ENCODE measurements around the gene PTOV1.

The PTOV1 gene

DNA sequence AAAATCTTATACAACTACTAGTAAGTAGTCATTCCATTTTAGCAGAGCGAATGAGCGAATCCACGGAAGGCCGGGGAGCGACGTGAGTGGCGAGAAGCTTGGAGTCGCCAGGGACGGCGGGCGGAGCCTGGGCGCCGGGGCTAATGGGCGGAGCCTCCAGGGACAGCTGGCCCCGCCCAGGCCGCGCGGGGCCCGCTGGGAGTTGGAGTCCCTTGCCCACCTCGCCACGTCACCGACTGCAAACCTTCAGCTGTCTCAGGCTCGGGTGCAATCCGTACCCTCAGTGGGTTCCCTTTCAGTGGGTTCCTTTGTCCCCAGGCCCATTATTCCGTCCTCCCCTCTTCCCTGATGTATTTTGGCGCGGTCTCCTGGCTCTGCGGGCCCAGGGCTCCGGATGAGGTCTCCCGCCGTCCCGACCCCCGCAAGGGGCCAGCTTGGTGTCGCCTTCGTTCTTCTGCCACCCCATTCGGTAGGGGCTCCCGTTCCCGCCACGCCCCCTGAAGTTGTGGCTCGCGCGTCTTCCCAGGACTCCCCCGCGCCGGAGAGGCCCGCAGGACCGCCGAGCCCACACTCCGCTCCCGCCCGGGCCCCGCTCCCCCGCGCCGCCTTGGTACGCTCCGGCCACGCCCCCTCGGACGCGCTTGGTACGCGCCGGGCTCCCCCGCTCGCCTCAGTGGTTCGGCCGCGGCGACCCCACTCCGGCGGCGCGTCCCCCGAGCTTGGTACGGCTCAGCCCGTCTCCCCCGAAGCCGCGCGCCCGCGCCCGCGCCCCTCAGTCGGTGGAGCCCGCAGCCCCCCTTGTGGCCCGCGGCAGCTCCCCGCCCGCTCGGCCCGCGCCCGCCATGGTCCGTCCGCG is at the start of gene PTOV1:
Gene PTOV1, plus strand, starts transcription at position 673 of the 856 bp plus-strand sequence.
- DNase-seq, result peak; percentile 67 to 84 (median 72)

GRCh38 chr19:49801401-49801888 is 49.5 kb upstream of the PTOV1 start:
- DNase-seq, result no peak

- no peak for DNase-seq
Measured at GRCh38 chr19:49801966-49802661, 48.8 kb upstream of the PTOV1 start.

- no peak for DNase-seq
Measured at GRCh38 chr19:49802836-49803528, 48.0 kb upstream of the PTOV1 start.

- DNase-seq, result no peak
Measured at GRCh38 chr19:49803529-49803856, 47.5 kb upstream of the PTOV1 start.

GRCh38 chr19:49805822-49806619 is 44.9 kb upstream of the PTOV1 start:
- DNase-seq, result no peak

DNA sequence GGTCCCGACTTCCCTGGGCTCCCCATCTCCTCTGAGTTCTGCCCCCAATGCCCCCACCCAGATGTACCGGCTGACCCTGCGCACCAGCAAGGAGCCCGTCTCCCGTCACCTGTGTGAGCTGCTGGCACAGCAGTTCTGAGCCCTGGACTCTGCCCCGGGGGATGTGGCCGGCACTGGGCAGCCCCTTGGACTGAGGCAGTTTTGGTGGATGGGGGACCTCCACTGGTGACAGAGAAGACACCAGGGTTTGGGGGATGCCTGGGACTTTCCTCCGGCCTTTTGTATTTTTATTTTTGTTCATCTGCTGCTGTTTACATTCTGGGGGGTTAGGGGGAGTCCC is 44.4 kb upstream of the PTOV1 start:
- DNase-seq, result no peak

DNA sequence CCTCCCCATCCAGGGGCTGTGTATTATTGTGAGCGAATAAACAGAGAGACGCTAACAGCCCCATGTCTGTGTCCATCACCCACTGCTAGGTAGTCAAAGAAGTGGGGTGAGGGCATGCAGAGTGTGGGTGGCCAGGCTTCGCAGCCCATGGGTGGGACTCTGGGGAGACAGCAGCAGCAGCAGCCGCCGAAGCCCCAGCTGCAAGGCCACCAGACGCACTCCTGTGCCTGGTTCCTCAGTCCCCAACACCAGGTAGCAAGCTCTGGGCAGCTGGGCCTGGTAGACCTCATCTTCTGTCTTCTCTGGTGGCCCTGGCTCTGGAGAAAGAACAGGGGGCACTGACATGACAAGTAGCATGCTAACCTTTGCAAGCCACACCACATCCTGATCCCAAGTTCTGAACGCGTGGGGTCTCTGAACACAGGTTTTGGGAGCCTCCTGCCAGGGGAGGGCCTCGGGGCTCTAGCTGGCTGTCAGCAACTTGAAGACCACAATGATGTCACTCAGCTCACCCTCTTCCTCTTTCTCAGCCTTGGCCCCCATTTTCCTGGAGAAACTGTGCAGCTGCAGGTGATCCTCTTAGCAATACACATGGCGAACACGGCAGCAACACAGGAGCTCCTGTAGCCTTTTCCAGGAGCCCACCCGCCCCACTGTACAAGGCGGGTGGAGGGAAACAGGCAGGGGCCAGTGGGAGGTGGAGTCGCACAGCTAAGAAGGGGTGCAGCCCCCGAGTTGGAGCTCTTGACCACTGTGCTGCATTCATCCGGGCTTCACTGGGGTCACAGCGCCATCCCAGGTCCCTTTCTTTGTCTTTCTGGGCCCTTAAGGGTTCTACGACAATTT is 43.7 kb upstream of the PTOV1 start:
- no peak for DNase-seq

DNA sequence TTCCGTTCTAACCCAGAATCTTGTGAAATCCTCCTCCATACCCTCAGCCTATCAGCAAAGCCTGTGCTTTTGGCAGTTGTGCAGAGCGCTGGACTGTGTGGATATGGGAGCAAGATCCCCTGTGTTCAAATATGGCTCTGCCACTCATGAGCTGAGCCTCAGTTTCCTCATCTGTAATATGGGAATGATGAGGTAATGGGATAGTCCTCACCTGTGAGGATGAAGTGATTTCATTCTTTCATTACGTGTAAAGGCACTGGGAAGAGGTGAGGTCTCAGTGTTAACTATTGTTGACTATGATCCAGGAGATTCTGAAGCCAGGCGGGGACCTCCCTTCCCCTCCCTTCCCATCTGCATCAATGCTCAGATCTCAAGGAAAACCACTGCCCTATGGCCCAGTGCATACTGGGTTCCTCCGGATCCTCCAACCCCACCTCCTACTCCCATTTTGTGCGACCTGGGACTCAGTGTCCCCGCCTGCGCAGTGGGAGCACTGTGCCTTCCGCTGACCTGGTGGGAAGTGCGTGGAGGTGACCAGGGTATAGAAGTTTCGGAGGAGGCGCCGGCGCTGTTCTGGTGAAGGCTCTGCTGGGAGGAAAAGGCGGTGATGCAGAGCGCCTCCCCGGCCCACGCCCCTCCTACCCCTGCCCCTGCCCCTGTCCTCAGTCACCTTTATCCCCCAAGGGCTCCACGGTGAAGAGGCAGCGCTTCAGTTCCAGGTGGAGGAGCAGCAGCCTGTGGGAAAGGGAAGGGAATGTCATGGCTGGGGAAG is 42.9 kb upstream of the PTOV1 start:
- DNase-seq, result no peak

DNA sequence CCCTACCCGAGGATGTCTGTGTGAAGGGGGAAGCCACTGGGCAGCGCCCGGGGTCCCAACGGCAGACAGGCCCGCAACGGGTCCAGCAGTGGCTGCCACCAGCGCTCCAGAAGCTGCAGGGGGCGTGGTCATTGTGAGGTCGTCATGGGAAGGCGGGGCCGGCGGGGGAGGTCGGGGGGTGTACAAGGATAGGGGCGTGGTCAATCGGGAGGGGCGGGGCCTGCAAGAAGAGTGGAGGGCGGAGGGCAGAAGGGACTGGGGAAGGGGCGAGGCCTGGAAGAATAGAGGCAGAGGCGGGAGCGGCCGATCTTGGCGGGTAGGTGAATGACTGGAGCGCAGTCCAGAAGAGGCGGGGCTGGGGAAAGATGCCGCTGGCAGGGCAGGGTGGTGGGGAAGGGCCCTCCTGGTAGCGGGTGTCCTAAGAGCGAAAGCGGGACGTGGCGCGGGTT is 42.2 kb upstream of the PTOV1 start:
- DNase-seq, result peak; percentile 28 to 84 (median 58)

- DNase-seq, result peak in 1 of 4 experiments; percentile 44
Measured at GRCh38 chr19:49809160-49809940, 41.6 kb upstream of the PTOV1 start.

DNA sequence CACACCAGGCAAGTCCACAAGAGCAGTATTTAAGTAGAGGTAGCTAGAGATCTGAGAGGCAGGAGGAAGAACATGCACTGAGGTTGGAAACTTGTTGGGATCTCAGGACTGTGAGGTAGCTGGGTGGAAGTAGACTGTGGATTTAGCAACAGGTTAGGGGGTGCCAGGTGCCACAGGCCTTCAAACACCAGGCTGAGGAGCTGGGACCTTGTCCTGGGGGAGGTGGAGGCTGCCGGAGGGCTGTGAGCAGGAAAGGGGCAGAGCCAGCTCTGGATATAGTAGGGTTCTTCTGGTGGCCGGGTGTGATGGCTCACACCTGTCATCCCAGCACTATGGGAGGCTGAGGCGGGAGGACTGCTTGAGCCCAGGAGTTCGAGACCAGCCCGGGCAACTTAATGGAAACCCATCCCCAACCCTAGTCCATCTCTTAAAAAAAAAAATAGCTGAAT is 41.0 kb upstream of the PTOV1 start:
- no peak for DNase-seq

DNA sequence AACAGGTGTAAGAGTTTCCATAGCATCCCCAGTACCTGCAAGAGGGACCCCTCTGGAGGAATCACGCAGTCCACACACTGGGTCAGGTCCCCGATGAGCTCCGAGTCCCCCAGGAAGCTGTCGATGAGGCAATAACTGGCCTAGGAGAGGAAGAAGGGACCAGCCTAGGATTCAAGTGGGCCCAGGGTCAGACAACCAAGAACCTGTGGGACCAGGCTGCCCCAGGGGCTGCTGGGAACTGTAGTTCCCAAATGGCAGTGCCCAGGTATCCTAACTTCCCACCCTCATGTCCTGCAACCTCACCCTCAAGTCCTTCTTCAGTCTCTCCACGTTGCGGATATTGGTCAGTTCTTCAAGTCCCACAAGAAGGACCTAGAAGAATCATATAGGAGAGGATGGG is 39.6 kb upstream of the PTOV1 start:
- DNase-seq, result no peak

GRCh38 chr19:49812452-49812996 is 38.4 kb upstream of the PTOV1 start:
- DNase-seq, result no peak

- peak; percentile 67 to 83 (median 76) for DNase-seq
Measured at GRCh38 chr19:49812997-49813861, 37.7 kb upstream of the PTOV1 start, which contains the start of gene FUZ. TSS of gene FUZ (minus strand) at chr19:49813292. CDS start at chr19:49813106, 186 bp downstream.

DNA sequence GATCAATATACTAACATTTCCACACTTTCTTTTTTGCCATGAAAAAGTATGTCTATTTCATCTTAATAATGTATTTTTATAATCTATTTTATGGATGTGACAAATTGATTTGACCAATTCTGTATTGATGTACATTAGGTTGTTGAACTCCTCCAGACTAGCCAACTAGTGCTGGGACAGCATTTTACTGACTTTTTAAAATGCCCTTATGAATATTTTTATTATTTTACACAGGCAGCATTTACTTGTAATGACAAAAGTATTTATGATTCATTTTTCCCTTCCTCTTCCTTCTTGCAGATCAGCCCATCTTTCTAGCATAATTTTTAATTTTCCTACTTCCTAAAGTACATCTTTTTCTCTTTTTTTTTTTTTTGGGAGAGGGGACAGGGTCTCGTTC is 36.9 kb upstream of the PTOV1 start:
- no peak for DNase-seq

- DNase-seq, result no peak
Measured at GRCh38 chr19:49816590-49816989, 34.4 kb upstream of the PTOV1 start.

DNA sequence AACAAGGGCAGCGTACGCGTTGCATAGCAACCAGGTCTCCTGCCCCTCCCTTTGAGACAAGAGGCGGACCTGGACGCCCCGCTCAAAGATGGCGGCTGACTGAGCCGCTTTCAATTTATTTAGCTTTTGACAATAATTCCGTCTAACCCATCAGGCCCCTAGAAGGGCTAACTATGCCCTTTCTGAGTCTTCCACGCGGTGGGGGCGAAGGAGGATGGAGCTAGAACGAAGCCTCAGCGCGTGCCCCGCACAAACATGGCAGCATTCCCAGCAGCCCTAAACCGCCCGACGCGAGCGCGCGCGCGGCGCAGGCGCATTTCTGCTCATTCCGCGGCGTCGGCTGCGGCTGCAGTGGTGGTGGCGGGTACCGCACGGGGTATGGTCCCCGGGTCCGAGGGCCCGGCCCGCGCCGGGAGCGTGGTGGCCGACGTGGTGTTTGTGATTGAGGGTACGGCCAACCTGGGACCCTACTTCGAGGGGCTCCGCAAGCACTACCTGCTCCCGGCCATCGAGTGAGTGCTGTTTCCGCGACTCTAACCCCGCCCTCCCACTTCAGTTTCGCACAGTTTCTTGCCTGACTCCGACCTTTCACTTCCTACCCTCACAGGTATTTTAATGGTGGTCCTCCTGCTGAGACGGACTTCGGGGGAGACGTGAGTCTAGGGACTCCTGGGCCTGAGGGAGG is 32.9 kb upstream of the PTOV1 start, which contains the start of gene MED25:
Gene MED25, plus strand, starts transcription at position 326 of the 685 bp plus-strand sequence. Its CDS starts 53 bp downstream, at position 379.
- DNase-seq, result peak; percentile 69 to 84 (median 76)

Data from activated naive CD4-positive, alpha-beta T cell (primary cell).